ENCODE measurements around the gene TIPRL.

TIPRL gene

GRCh38 chr1:168246506-168246905 lies 67.7 kb downstream of the TIPRL start:
- Histone ChIP-seq H3K4me3 (ENCODE audit: low read length) (no peak overlapping the region), H3K4me2 (ENCODE audit: low read length) (no peak overlapping the region), H3K79me2 (ENCODE audit: low read length) (peaks cover 38% of the 10 kb centered on the region), H3K9me3 (ENCODE audit: insufficient read depth, low read length) (no peaks in the 10 kb centered on the region), H3K36me3 (replicated peaks; ENCODE audit: low read depth, low read length) (peaks cover 68% of the 10 kb centered on the region), H2AFZ (ENCODE audit: low read depth, low read length) (no peak overlapping the region), H3K4me1 (ENCODE audit: low read length) (no peaks in the 10 kb centered on the region), H4K20me1 (ENCODE audit: insufficient read depth, low read length) (peaks cover 29% of the 10 kb centered on the region), H3K27me3 (ENCODE audit: low read depth, low read length) (no peaks in the 10 kb centered on the region), H3K9ac (ENCODE audit: low read length) (no peak overlapping the region), H3K27ac (ENCODE audit: low read length) (no peak overlapping the region)
- TF ChIP-seq CTCF (IDR thresholded peaks at IDR 0.05; ENCODE audit: low read depth, low read length) (no peak), EZH2phosphoT487 (IDR thresholded peaks at IDR 0.05; ENCODE audit: low read depth) (no peak)
